CD4-positive, alpha-beta T cell treated with Interferon gamma for 1 hour (primary cell): ENCODE measurements around the gene CLDN12.
"Not testable (repeated sequence)": the region's sequence is repeated elsewhere in the genome, so short reads cannot be mapped to it uniquely, and the experiment has no call there.

Experiments
- DNase-seq: peaks from one replicate; pipeline ENCODE4 v3.0.0-alpha.2; 2020

CLDN12 gene

GRCh38 chr7:90445633-90446032 lies 42.4 kb downstream of the CLDN12 start:
- no peak for DNase-seq

- DNase-seq = no peak
Measured at GRCh38 chr7:90446137-90446899, 43.1 kb downstream of the CLDN12 start.

GRCh38 chr7:90453259-90453891 lies 50.1 kb downstream of the CLDN12 start:
- DNase-seq = no peak

- no peak for DNase-seq
Measured at GRCh38 chr7:90453931-90454330, 50.7 kb downstream of the CLDN12 start.

- no peak for DNase-seq
Measured at GRCh38 chr7:90455163-90456030, 52.1 kb downstream of the CLDN12 start.

- no peak for DNase-seq
Measured at GRCh38 chr7:90458104-90458503, 54.8 kb downstream of the CLDN12 start.

GRCh38 chr7:90459888-90460287 lies 56.6 kb downstream of the CLDN12 start:
- no peak for DNase-seq

GRCh38 chr7:90461219-90461618 lies 58.0 kb downstream of the CLDN12 start:
- DNase-seq = no peak

- DNase-seq = not testable (repeated sequence)
Measured at GRCh38 chr7:90463151-90463628, 59.9 kb downstream of the CLDN12 start.
